Right lobe of liver (tissue), 6 donors: Measurements from ENCODE around the gene MPPED1. TPM values are rescaled to one million over a fixed set of nuclear protein-coding genes. Genes with fewer than 3 reads are reported as not detected.

Source experiments
- ATAC-seq, 4 donors: fragments of 200-7000 bp; cut with Tn5 transposase; one replicate each; pipeline ENCODE4 v1.9.1; 2020; ENCODE audit warnings: mild to moderate bottlenecking in 4 of 4, moderate library complexity in 4 of 4
- DNase-seq, 3 donors: peaks; one replicate each; pipeline ENCODE4 v3.0.0-alpha.2; 2020
- H3K27ac ChIP-seq, 3 donors: fragments of 200-600 bp; one replicate each; pipeline ENCODE4 v1.8.0; 2022
- H3K27me3 ChIP-seq, 2 donors: fragments of 200-600 bp; one replicate each; pipeline ENCODE4 v1.8.0; 2022
- H3K36me3 ChIP-seq, 4 donors: fragments of 200-600 bp; sonication (generic) in 1 of 4; one replicate each; pipeline versions ENCODE4 v1.5.1 to v1.8.0; 2017 to 2022; ENCODE audit warnings: control low read depth in 1 of 4
- H3K4me1 ChIP-seq, 4 donors: fragments of 200-600 bp; sonication (generic) in 1 of 4; one replicate each; pipeline versions ENCODE4 v1.5.1 to v1.8.0; 2017 to 2022; ENCODE audit warnings: control low read depth in 1 of 4
- H3K4me3 ChIP-seq, 3 donors: fragments of 200-600 bp; one replicate each; pipeline ENCODE4 v1.8.0; 2022
- H3K9me3 ChIP-seq, 4 donors: fragments of 200-600 bp; sonication (generic) in 1 of 4; one replicate each; pipeline versions ENCODE4 v1.5.1 to v1.8.0; 2017 to 2022; ENCODE audit warnings: control low read depth in 1 of 4
- CTCF ChIP-seq, 4 donors: fragments of 200-600 bp in 3 of 4; fragments of 450-650 bp in 1 of 4; IDR thresholded peaks; one replicate each; pipeline versions ENCODE4 v1.5.1 to v1.8.0; 2016 to 2022; ENCODE audit warnings: antibody characterized with exemption in 4 of 4, mild to moderate bottlenecking in 2 of 4
- POLR2A ChIP-seq: fragments of 450-650 bp; IDR thresholded peaks from one replicate; pipeline ENCODE4 v1.6.1; 2017; ENCODE audit warnings: antibody characterized with exemption, mild to moderate bottlenecking
- WGBS: methylation state at CpG from one replicate; pipeline ENCODE4 v1.1.6; 2018; ENCODE audit warnings: low coverage, low lambda C conversion rate; ENCODE audit not compliant: insufficient coverage; ENCODE audit errors: missing lambda C conversion rate; 5-methylcytosine and 5-hydroxymethylcytosine counted together
- intact Hi-C, 2 donors: fragments of 100-400 bp; cut with DNase I; formaldehyde crosslinking; loops; one replicate each; pipeline versions ENCODE4 v1.11.2 to v1.14.1; 2022
- total RNA-seq, 6 experiments: library from RNA; depleted of rRNA in 2 of 6; stranded (reverse); fragments of >200 nt in 2 of 6; fragmentation: NEBNext Ultra II Directional in 3 of 6; extraction: Animal tissue kit (Norgen Biotek cat#: 25700) in 3 of 6; gene quantifications; one replicate each; pipeline versions ENCODE4 v1.1.0 to v1.2.4, GENCODE V29; 2016 to 2023
- donor health status: DM: no; HTN: yes; CAD: no.
- donor health status: DM: no; HTN: no; CAD: no.
- donor health status: DM: no; HTN: no; CAD: no.
- donor health status: DM: no; HTN: yes; CAD: no.
- donor health status: DM: no; HTN: yes; CAD: no.

The MPPED1 gene
- total RNA-seq, 6 experiments from 2014 or later, result 2.4 to 13.8 (median 11.3) TPM

GRCh38 chr22:43529461-43529860 is 117.6 kb downstream of the MPPED1 start:
- H3K27me3 ChIP-seq, result no peaks in the 10 kb centered on the region
- intact Hi-C loops, result no loop called here
- no peak overlapping the region for H3K27ac ChIP-seq
- DNase-seq, result no peak
- no peaks in the 10 kb centered on the region for H3K4me1 ChIP-seq
- WGBS, result 100% methylated on average over 1 of the region's 2 CpGs
- no peak for TF ChIP-seq POLR2A
- no peak for TF ChIP-seq CTCF (IDR thresholded peaks at IDR 0.05)
- H3K4me3 ChIP-seq, result no peak overlapping the region
- no peak for ATAC-seq
- no peaks in the 10 kb centered on the region for H3K36me3 ChIP-seq
- H3K9me3 ChIP-seq, result no peaks in the 10 kb centered on the region

- no peaks in the 10 kb centered on the region for H3K9me3 ChIP-seq
- WGBS, result 70% methylated on average over 3 of the region's 9 CpGs
- DNase-seq, result no peak
Measured at GRCh38 chr22:43529934-43530333, 118.1 kb downstream of the MPPED1 start.

GRCh38 chr22:43530349-43531201 is 118.8 kb downstream of the MPPED1 start:
- ATAC-seq, result no peak
- no peak for TF ChIP-seq POLR2A
- TF ChIP-seq CTCF (IDR thresholded peaks at IDR 0.05), result no peak
- Histone ChIP-seq H3K4me3 (no peak overlapping the region), H3K27me3 (no peaks in the 10 kb centered on the region), H3K36me3 (no peaks in the 10 kb centered on the region), H3K27ac (no peak overlapping the region), H3K9me3 (no peaks in the 10 kb centered on the region), H3K4me1 (no peaks in the 10 kb centered on the region)
- WGBS, result 73% methylated on average over 11 of the region's 34 CpGs
- intact Hi-C loops, result no loop called here
- no peak for DNase-seq

More at GRCh38 chr22:43529934-43530333, 118.1 kb downstream of the MPPED1 start:
- Histone ChIP-seq H3K36me3 (no peaks in the 10 kb centered on the region), H3K4me3 (no peak overlapping the region), H3K27ac (no peak overlapping the region), H3K27me3 (no peaks in the 10 kb centered on the region), H3K4me1 (no peaks in the 10 kb centered on the region)
- no peak for TF ChIP-seq CTCF (IDR thresholded peaks at IDR 0.05)
- TF ChIP-seq POLR2A, result no peak
- no peak for ATAC-seq
- intact Hi-C loops, result no loop called here

- intact Hi-C loops, result no loop called here
- no peak overlapping the region for H3K4me3 ChIP-seq
- H3K9me3 ChIP-seq, result no peaks in the 10 kb centered on the region
- no peak for ATAC-seq
- H3K27me3 ChIP-seq, result no peaks in the 10 kb centered on the region
- H3K27ac ChIP-seq, result no peak overlapping the region
- WGBS, result 14% methylated on average over 1 of the region's 4 CpGs
- no peak for DNase-seq
- no peaks in the 10 kb centered on the region for H3K36me3 ChIP-seq
- no peaks in the 10 kb centered on the region for H3K4me1 ChIP-seq
- TF ChIP-seq CTCF (IDR thresholded peaks at IDR 0.05) (no peak), POLR2A (no peak)
Measured at GRCh38 chr22:43531651-43532050, 119.8 kb downstream of the MPPED1 start.
